ENCODE data around the gene AHNAK2. TPM values are rescaled to one million over a fixed set of nuclear protein-coding genes. Genes with fewer than 3 reads are reported as not detected.

AHNAK2 gene
- total and polyA plus RNA-seq, 2 donors from 2014 or later = 1.1 to 72.0 TPM

DNA sequence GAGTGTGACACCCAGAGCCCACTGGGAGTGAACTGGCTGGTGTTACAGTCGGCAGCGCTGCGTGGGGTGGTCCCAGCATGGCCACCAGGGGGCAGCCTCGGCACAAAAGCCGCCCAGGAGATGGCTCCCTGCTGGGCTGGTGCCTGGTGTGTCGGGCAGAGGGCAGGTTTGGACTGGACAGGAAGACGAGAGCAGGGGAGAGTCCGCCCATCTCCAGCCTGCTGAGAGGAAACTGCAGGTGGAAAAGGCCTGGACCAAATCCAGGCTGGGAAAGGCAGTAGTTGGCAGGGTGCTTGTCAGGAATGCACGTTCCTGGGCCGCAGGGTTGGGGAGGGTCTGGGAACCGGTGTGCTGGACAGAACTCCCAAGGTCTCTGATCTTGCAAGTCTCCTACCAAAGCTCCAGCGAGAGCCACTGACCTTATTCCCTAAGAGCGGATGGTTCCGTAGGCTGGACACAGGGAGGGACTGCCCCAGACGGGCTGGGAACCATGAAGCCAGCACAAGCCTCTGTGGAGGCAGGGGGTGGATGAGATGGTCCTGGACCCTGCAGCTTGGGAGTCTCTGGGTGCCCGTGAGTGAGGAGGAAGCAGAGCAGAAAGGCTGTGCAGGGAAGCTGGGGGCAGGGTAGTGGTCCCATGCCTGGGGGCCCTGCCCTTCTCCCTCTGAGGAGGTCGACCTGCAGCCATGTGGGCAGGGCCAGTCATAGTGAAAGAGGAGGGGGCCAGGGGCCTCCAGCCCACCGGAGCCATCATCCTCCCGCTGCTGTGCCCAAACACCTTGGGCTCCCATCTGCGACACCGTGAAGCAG lies 1.8 kb downstream of the AHNAK2 start:
- peaks cover 2% of the 10 kb centered on the region for H3K27me3 ChIP-seq (ENCODE audit: control insufficient read depth, insufficient read depth, low read length)
- intact Hi-C loops (cut with DNase I) = loop anchor here (10.0 kb wide), 1 partner anchor 68 kb away; no protein-coding TSS in a partner anchor

DNA sequence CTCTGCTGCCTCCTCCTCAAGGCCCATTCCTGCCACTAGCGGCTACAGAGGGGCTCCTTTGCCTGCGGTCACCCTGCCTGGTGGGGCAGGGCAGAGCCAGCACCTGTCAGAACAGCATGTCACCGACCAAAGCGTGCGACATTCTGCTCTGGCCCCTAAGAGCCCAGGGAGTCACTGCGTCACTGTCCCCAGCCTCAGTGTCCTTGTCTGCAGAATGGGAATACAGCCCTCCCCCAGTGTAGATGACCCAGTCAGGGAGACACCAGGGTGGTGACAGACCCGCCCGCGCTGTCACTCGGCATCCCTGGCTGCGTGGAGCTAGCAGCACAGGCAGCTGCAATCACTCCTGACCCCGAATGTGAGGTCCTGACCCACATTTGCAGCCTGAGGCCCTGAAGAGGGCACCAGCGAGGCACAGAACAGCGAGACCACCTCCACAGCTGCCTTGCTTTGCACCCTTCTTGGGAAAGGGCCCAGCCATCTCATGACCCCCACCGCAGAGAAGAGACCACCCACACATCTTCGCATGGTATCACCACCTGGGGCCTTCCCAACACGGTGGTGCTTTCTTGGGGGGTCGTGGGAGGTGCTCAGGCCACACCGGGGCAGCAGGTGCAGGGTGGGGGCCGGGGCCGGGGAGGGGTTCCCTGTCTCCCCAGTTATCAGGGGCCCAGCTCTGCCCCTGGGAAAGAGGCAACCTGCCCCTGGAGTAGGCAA lies 2.5 kb downstream of the AHNAK2 start:
- Histone ChIP-seq H3K9ac (ENCODE audit: low read length in 3 of 3) (no peak overlapping the region), H3K36me3 (ENCODE audit: control insufficient read depth in 2 of 3, insufficient read depth in 3 of 3, low read length in 3 of 3) (no peaks in the 10 kb centered on the region), H3K4me3 (ENCODE audit: low read length in 3 of 3) (no peak overlapping the region), H3K9me3 (ENCODE audit: control insufficient read depth in 2 of 3, insufficient read depth in 1 of 3, low read length in 3 of 3) (no peaks in the 10 kb centered on the region), H3K4me1 (ENCODE audit: control insufficient read depth in 2 of 3, insufficient read depth in 2 of 3, low read depth in 1 of 3, low read length in 3 of 3) (peaks cover 0 to 36% (median 5%) of the 10 kb centered on the region in 3 donors), H3K27ac (ENCODE audit: low read depth in 2 of 2, low read length in 2 of 2) (no peak overlapping the region), H3K27me3 (ENCODE audit: control insufficient read depth, insufficient read depth, low read length) (peaks cover 2% of the 10 kb centered on the region)
- TF ChIP-seq, protein P1, sequence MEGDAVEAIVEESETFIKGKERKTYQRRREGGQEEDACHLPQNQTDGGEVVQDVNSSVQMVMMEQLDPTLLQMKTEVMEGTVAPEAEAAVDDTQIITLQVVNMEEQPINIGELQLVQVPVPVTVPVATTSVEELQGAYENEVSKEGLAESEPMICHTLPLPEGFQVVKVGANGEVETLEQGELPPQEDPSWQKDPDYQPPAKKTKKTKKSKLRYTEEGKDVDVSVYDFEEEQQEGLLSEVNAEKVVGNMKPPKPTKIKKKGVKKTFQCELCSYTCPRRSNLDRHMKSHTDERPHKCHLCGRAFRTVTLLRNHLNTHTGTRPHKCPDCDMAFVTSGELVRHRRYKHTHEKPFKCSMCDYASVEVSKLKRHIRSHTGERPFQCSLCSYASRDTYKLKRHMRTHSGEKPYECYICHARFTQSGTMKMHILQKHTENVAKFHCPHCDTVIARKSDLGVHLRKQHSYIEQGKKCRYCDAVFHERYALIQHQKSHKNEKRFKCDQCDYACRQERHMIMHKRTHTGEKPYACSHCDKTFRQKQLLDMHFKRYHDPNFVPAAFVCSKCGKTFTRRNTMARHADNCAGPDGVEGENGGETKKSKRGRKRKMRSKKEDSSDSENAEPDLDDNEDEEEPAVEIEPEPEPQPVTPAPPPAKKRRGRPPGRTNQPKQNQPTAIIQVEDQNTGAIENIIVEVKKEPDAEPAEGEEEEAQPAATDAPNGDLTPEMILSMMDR (IDR thresholded peaks at IDR 0.05; ENCODE audit: borderline replicate concordance, extremely low read depth, insufficient read depth) = no peak
- DNase-seq = peak in 1 of 5 donors; percentile 75
- intact Hi-C loops (cut with DNase I) = loop anchor here (10.0 kb wide), 1 partner anchor 69 kb away; no protein-coding TSS in a partner anchor
- no peak for FAIRE-seq

More for the DNA sequence above, 1.8 kb downstream of the AHNAK2 start:
- no peak overlapping the region for H3K27ac ChIP-seq (ENCODE audit: low read depth in 2 of 2, low read length in 2 of 2)
- no peaks in the 10 kb centered on the region for H3K9me3 ChIP-seq (ENCODE audit: control insufficient read depth in 2 of 3, insufficient read depth in 1 of 3, low read length in 3 of 3)
- H3K4me1 ChIP-seq (ENCODE audit: control insufficient read depth in 2 of 3, insufficient read depth in 2 of 3, low read depth in 1 of 3, low read length in 3 of 3) = peaks cover 0 to 36% (median 5%) of the 10 kb centered on the region in 3 donors
- DNase-seq (peak; percentile 81 to 95 (median 87)), FAIRE-seq (no peak)
- no peaks in the 10 kb centered on the region for H3K36me3 ChIP-seq (ENCODE audit: control insufficient read depth in 2 of 3, insufficient read depth in 3 of 3, low read length in 3 of 3)
- no peak overlapping the region for H3K4me3 ChIP-seq (ENCODE audit: low read length in 3 of 3)
- TF ChIP-seq, protein P1 (IDR thresholded peaks at IDR 0.05; ENCODE audit: borderline replicate concordance, extremely low read depth, insufficient read depth) = peak; percentile 97
- no peak overlapping the region for H3K9ac ChIP-seq (ENCODE audit: low read length in 3 of 3)

DNA sequence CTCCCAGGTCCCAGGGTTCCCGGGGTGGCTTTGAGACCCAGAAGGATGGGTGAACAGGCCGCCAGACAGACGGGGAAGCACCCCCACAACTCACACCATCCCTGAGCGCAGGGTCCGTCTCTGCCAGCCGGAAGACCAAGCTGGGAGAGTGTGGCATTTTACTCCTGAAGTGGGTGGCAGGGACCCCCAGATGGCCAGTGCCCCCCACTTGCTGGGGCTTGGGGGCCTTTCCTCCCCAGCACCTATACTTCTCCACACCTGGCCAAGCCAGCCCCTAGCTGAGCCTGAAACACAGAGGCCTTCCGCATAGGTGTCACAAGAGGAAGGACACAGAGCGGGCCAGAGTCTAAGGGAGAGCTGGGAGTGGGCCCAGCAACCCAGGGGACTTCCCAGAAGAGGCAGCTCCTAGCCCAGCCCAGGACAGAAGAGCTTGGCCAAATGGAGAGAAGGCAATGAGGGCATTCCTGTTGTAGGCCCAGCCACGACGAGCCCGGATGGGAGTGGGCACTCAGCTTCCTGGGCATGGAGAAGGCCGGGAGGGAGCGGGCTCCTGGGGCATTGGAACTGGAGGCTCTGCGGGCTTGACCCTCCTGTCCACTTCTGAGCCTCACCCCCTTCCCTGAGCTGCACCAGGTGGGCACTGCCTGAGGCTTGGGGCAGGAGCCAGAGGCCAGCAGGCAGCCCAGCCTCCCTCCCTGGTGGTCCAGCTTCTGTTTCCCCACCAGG lies 3.3 kb downstream of the AHNAK2 start:
- FAIRE-seq (no peak), DNase-seq (peak in 2 of 5 donors; percentile 47 to 71)
- Histone ChIP-seq H3K9me3 (ENCODE audit: control insufficient read depth in 2 of 3, insufficient read depth in 1 of 3, low read length in 3 of 3) (no peaks in the 10 kb centered on the region), H3K27me3 (ENCODE audit: control insufficient read depth, insufficient read depth, low read length) (peaks cover 2% of the 10 kb centered on the region), H3K27ac (ENCODE audit: low read depth in 2 of 2, low read length in 2 of 2) (no peak overlapping the region), H3K9ac (ENCODE audit: low read length in 3 of 3) (no peak overlapping the region), H3K36me3 (ENCODE audit: control insufficient read depth in 2 of 3, insufficient read depth in 3 of 3, low read length in 3 of 3) (no peaks in the 10 kb centered on the region), H3K4me1 (ENCODE audit: control insufficient read depth in 2 of 3, insufficient read depth in 2 of 3, low read depth in 1 of 3, low read length in 3 of 3) (peaks cover 0 to 34% (median 5%) of the 10 kb centered on the region in 3 donors), H3K4me3 (ENCODE audit: low read length in 3 of 3) (no peak overlapping the region)
- TF ChIP-seq, protein P1 (IDR thresholded peaks at IDR 0.05; ENCODE audit: borderline replicate concordance, extremely low read depth, insufficient read depth) = no peak
- intact Hi-C loops (cut with DNase I) = loop anchor here (10.0 kb wide), 1 partner anchor 70 kb away; no protein-coding TSS in a partner anchor
